ENCODE results near the gene OSCP1.

OSCP1 gene

DNA sequence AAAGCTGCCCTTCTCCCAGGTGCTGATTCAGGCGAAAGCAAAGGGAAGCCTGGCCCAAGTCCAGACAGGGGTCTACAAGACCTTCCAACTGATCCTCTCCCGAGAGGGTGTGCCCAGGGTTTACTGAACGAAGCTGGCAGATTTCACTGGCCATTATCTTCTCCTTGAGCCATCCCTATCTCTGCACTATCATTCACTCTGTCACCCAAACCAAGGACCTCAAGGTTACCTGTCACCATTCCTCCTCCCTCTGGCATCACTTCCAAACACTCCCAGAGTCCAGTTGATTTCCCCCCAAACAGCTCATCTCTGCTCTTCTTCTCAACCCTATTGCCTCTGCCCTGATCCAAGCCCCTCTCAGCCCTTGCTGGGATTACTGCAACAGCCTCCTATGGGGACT lies 69.5 kb downstream of the OSCP1 start:
- H3K9me3 ChIP-seq (ENCODE audit: control insufficient read depth in 5 of 5, low read length in 5 of 5) = no peaks in the 10 kb centered on the region
- H3K4me3 ChIP-seq (ENCODE audit: low read depth in 1 of 5, low read length in 5 of 5) = no peak overlapping the region
- peaks cover 11 to 74% (median 63%) of the 10 kb centered on the region in 5 donors for H3K4me1 ChIP-seq (ENCODE audit: control insufficient read depth in 5 of 5, insufficient read depth in 5 of 5, low read length in 5 of 5)
- H3K27me3 ChIP-seq (ENCODE audit: control insufficient read depth in 5 of 5, insufficient read depth in 4 of 5, low read length in 5 of 5) = no peaks in the 10 kb centered on the region
- H3K27ac ChIP-seq (ENCODE audit: low read depth, low read length) = no peak overlapping the region
- H3K9ac ChIP-seq (ENCODE audit: low read length in 5 of 5) = peak overlapping the region in 2 of 5 donors; percentile 38 to 45
- H3K36me3 ChIP-seq (ENCODE audit: control insufficient read depth in 5 of 5, insufficient read depth in 5 of 5, low read length in 5 of 5) = peaks cover 0 to 3% (median 0%) of the 10 kb centered on the region in 5 donors

DNA sequence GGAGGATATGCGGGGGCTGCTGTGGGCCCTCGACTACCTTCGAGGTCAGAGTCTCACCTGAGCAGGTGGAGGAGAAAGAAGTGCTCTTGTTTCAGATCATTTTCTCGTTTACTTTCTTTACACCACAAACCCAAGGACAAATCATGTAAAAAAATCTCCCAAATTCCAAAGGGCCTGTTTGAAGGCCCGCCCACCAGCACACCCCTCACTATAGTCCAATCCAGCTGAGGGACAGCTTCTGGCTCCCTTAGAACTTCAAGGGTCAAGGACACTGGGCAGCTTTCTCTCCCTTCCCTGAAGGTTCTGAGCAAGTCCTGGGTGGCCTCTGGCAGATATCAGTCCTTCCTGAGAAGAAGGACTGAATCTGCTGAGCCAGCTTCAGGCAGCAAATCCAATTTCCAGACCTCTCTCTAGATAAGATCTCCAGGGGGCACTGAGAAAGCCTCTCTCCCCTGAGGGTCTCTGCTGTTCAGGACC lies 70.1 kb downstream of the OSCP1 start:
- no peaks in the 10 kb centered on the region for H3K9me3 ChIP-seq (ENCODE audit: control insufficient read depth in 5 of 5, low read length in 5 of 5)
- no peaks in the 10 kb centered on the region for H3K27me3 ChIP-seq (ENCODE audit: control insufficient read depth in 5 of 5, insufficient read depth in 4 of 5, low read length in 5 of 5)
- H3K27ac ChIP-seq (ENCODE audit: low read depth, low read length) = peak overlapping the region; percentile 31
- peaks cover 0 to 3% (median 0%) of the 10 kb centered on the region in 5 donors for H3K36me3 ChIP-seq (ENCODE audit: control insufficient read depth in 5 of 5, insufficient read depth in 5 of 5, low read length in 5 of 5)
- H3K9ac ChIP-seq (ENCODE audit: low read length in 5 of 5) = peak overlapping the region in 2 of 5 donors; percentile 26 to 45
- H3K4me3 ChIP-seq (ENCODE audit: low read depth in 1 of 5, low read length in 5 of 5) = no peak overlapping the region
- H3K4me1 ChIP-seq (ENCODE audit: control insufficient read depth in 5 of 5, insufficient read depth in 5 of 5, low read length in 5 of 5) = peaks cover 10 to 77% (median 68%) of the 10 kb centered on the region in 5 donors

- H3K27ac ChIP-seq (ENCODE audit: low read depth, low read length) = peak overlapping the region; percentile 52
- H3K9me3 ChIP-seq (ENCODE audit: control insufficient read depth in 5 of 5, low read length in 5 of 5) = no peaks in the 10 kb centered on the region
- no peaks in the 10 kb centered on the region for H3K27me3 ChIP-seq (ENCODE audit: control insufficient read depth in 5 of 5, insufficient read depth in 4 of 5, low read length in 5 of 5)
- no peak overlapping the region for H3K4me3 ChIP-seq (ENCODE audit: low read depth in 1 of 5, low read length in 5 of 5)
- H3K4me1 ChIP-seq (ENCODE audit: control insufficient read depth in 5 of 5, insufficient read depth in 5 of 5, low read length in 5 of 5) = peaks cover 20 to 77% (median 68%) of the 10 kb centered on the region in 5 donors
- H3K9ac ChIP-seq (ENCODE audit: low read length in 5 of 5) = peak overlapping the region in 2 of 5 donors; percentile 17 to 48
- peaks cover 0 to 3% (median under 1%) of the 10 kb centered on the region in 5 donors for H3K36me3 ChIP-seq (ENCODE audit: control insufficient read depth in 5 of 5, insufficient read depth in 5 of 5, low read length in 5 of 5)
These were observed 72.3 kb downstream of the OSCP1 start for GRCh38 chr1:36377791-36378492.

DNA sequence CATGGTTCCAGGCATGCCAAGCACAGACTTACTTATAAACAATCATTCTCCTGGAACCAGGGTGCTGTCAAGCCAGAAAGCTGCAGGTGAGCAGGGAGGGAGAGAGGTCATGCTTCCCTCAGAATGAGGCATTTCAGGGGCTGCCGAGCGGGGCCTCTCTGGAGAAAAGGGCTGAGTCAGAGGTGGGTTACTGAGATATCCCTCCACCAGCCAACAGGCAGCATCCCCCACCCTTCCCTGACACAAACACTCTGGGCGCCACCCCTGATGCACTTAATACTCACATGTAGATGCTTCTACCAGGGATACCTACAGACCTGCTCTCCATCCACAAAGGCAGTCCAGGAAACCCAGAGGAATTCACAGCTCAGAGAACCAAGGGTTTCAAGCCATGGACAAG lies 77.6 kb downstream of the OSCP1 start:
- no peak overlapping the region for H3K4me3 ChIP-seq (ENCODE audit: low read depth in 1 of 5, low read length in 5 of 5)
- H3K36me3 ChIP-seq (ENCODE audit: control insufficient read depth in 5 of 5, insufficient read depth in 5 of 5, low read length in 5 of 5) = peaks cover 0 to 10% (median 9%) of the 10 kb centered on the region in 5 donors
- H3K4me1 ChIP-seq (ENCODE audit: control insufficient read depth in 5 of 5, insufficient read depth in 5 of 5, low read length in 5 of 5) = peaks cover 22 to 67% (median 63%) of the 10 kb centered on the region in 5 donors
- H3K27me3 ChIP-seq (ENCODE audit: control insufficient read depth in 5 of 5, insufficient read depth in 4 of 5, low read length in 5 of 5) = no peaks in the 10 kb centered on the region
- no peaks in the 10 kb centered on the region for H3K9me3 ChIP-seq (ENCODE audit: control insufficient read depth in 5 of 5, low read length in 5 of 5)
- H3K9ac ChIP-seq (ENCODE audit: low read length in 5 of 5) = peak overlapping the region in 3 of 5 donors; percentile 33 to 76 (median 57)
- peak overlapping the region; percentile 99 for H3K27ac ChIP-seq (ENCODE audit: low read depth, low read length)

- H3K36me3 ChIP-seq (ENCODE audit: control insufficient read depth in 5 of 5, insufficient read depth in 5 of 5, low read length in 5 of 5) = peaks cover 0 to 18% (median 15%) of the 10 kb centered on the region in 5 donors
- peak overlapping the region; percentile 51 for H3K27ac ChIP-seq (ENCODE audit: low read depth, low read length)
- H3K9ac ChIP-seq (ENCODE audit: low read length in 5 of 5) = no peak overlapping the region
- no peaks in the 10 kb centered on the region for H3K9me3 ChIP-seq (ENCODE audit: control insufficient read depth in 5 of 5, low read length in 5 of 5)
- no peaks in the 10 kb centered on the region for H3K27me3 ChIP-seq (ENCODE audit: control insufficient read depth in 5 of 5, insufficient read depth in 4 of 5, low read length in 5 of 5)
- H3K4me1 ChIP-seq (ENCODE audit: control insufficient read depth in 5 of 5, insufficient read depth in 5 of 5, low read length in 5 of 5) = peaks cover 21 to 60% (median 60%) of the 10 kb centered on the region in 5 donors
- no peak overlapping the region for H3K4me3 ChIP-seq (ENCODE audit: low read depth in 1 of 5, low read length in 5 of 5)
These were observed 81.0 kb downstream of the OSCP1 start for GRCh38 chr1:36369061-36369861.
